ENCODE measurements around the gene TADA3.

The TADA3 gene

DNA sequence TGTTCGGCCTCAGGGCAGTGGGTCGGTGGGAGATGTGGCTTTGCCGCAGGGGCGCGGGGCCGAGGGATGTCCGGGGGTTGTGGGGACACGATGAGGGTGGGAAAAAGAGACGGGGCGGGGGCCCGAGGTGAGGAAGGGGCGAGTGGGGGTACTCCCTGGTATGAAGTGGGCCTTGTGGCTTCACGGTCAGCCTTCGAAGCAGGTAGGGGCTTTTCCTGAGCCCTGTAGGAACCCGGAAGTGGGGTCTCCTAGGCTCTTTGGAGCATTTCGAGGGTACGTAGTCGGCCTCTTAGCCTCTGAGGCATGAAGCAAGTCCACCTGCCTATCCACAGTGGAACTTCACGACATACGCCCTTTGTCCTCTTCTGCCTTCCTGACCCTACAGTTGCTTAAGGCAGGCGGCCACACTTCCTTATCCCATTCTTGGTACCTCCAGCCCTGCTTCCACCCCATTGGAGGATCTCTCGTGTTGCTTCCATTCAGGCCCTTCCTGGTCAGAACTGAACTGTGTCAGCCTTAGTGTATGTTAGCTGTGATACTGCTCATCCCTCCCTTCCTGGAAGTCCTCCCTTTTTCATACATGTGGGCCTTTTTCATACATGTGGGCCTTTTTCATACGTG lies 998 bp upstream of the TADA3 start:
- peak; percentile 56 to 59 for DNase-seq (ENCODE audit: low read depth in 2 of 2)
- TF ChIP-seq, protein P1, sequence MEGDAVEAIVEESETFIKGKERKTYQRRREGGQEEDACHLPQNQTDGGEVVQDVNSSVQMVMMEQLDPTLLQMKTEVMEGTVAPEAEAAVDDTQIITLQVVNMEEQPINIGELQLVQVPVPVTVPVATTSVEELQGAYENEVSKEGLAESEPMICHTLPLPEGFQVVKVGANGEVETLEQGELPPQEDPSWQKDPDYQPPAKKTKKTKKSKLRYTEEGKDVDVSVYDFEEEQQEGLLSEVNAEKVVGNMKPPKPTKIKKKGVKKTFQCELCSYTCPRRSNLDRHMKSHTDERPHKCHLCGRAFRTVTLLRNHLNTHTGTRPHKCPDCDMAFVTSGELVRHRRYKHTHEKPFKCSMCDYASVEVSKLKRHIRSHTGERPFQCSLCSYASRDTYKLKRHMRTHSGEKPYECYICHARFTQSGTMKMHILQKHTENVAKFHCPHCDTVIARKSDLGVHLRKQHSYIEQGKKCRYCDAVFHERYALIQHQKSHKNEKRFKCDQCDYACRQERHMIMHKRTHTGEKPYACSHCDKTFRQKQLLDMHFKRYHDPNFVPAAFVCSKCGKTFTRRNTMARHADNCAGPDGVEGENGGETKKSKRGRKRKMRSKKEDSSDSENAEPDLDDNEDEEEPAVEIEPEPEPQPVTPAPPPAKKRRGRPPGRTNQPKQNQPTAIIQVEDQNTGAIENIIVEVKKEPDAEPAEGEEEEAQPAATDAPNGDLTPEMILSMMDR (IDR thresholded peaks at IDR 0.05; ENCODE audit: low read depth, low read length) = peak; percentile 5
- peak overlapping the region; percentile 75 to 96 for H3K4me3 ChIP-seq (replicated peaks in 1 of 2; ENCODE audit: low read depth in 2 of 2, low read length in 2 of 2)

DNA sequence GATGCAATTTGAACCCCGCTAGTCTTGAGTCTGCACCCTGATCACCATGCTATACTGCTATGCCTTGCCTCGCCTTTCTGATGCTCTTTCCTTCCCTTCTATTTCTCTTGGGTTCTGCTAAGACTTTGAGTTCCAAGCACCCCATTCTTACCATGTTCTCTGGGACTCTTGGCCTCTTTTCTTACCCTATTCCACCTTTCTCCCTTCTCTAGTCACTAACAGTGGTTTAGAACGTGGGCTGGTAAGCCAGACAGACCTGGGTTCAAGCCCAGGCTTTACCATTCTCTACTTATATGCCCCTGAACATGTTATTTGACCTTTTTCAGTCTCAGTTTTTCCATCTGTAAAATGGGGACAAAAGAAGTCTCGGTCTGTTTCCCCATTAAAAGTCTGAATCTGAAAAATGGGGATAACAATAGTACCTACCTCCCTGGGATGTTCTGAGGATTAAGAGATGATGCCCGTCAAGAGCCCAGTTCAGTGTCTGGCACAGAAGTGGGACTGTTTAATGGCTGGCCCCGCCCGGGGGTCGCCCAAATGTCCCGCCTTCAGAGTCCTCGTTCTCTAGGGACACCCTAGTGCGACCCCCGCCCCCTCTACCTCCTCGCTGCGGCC lies 376 bp downstream of the TADA3 start:
- TF ChIP-seq, protein P1 (IDR thresholded peaks at IDR 0.05; ENCODE audit: low read depth, low read length) = no peak
- peak overlapping the region; percentile 75 to 96 for H3K4me3 ChIP-seq (replicated peaks in 1 of 2; ENCODE audit: low read depth in 2 of 2, low read length in 2 of 2)
- DNase-seq (ENCODE audit: low read depth in 2 of 2) = no peak

DNA sequence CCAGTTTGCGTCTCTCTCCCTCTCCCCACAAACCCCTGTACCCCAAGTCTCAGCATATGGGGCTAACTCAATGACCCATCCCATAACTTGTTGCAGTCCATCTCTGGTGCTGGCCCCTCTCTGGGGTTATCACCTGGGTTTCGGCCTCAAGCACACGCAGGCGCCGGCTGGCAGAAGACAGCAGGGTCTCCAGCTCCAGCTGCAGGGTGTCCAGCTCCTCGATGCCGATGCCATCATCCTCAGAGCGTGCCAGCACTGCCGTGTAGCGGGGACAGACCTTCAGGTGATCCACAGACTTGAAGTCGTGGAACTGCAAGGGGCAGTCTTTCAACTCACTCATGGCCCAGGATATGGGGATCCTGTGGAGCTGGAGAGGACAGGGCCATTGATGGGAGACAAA lies 1.1 kb downstream of the TADA3 start:
- TF ChIP-seq, protein P1 (IDR thresholded peaks at IDR 0.05; ENCODE audit: low read depth, low read length) = no peak
- no peak overlapping the region for H3K4me3 ChIP-seq (replicated peaks in 1 of 2; ENCODE audit: low read depth in 2 of 2, low read length in 2 of 2)
- DNase-seq (ENCODE audit: low read depth in 2 of 2) = no peak

DNA sequence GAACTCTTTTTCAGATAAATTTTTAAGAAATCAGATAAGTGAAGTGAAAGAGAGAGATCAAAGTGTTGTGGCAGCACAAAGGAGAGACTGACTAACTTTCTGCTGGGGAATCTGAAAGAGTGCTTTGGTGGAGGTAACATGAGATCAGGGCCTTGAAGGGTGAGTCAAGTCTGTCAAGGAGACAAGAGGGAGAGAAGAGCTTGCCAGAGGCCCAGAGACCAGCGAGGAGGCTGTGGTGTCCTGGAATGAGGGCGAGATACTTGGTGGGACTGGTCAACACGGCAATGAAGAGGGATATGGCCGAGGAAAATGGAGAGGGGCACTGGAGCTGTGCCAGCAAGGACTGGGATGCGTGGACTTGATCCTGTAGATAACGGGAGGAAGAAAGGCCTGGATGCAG lies 4.6 kb downstream of the TADA3 start:
- no peak overlapping the region for H3K4me3 ChIP-seq (replicated peaks in 1 of 2; ENCODE audit: low read depth in 2 of 2, low read length in 2 of 2)
- DNase-seq (ENCODE audit: low read depth in 2 of 2) = no peak
- TF ChIP-seq, protein P1 (IDR thresholded peaks at IDR 0.05; ENCODE audit: low read depth, low read length) = no peak

DNA sequence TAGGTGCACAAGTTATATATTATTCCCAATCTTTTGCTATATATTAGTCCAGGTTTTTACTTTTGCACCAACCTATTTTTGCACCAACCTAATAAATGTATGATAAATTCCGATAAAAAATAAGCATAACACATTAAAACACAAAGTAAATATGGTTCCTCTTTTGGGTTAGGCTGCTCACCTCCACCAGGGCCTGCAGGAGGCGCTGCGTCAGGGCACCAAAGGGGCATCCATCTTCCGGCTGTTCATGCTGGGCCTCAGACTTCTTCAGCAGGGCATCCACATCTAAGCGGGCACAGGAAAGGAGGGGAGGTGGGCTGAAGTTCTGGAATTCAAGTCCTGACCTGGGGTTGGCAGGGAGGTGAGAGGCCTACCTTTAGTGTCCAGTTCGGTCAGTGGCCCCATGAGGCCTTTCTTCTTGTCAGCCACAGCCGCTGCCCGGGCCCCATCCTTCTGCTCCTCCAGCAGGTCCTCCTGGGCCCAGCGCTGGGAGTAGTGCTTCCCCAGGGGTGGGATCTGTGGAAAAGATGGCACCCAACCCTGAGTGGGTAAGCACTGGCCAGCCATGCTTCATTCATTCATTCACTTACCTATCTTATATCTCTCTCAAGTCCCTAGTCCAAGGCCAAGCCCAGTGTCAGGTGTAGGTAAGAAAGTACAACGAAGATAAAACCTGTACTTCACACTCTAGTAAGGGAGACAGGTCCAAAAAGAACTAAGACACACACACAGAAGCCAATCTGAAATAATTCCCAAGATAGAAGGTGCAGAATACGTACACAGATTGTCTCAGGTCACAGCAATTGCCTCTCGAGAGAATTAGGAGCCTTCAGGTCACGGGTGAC lies 5.2 kb downstream of the TADA3 start:
- DNase-seq (ENCODE audit: low read depth in 2 of 2) = no peak
- TF ChIP-seq, protein P1 (IDR thresholded peaks at IDR 0.05; ENCODE audit: low read depth, low read length) = peak; percentile 57
- H3K4me3 ChIP-seq (replicated peaks in 1 of 2; ENCODE audit: low read depth in 2 of 2, low read length in 2 of 2) = no peak overlapping the region

DNA sequence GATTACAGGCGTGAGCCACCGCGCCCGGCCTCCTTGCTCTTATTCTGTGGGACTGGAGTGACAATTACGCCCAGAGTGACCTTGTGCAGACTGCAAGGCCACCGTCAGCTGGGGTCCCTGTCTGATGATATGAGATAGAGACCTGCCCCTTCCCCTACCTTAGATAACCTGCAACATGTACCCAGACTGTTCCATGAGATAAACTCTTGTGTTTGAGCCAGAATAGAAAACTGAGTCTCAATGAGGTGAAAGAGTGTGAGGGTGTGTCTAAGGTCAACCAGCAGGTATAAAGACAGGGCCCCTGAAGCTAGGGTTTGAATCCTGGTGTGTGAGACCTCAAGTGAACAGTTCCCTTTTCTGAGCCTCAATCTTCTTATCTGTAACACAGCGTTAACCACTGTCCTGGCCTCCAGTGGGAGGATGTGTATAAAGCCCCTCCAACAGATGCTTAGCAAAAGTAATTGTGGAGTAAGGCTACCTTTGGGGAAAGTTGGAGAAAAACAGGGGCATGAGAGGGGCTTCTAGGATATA lies 6.0 kb downstream of the TADA3 start:
- H3K4me3 ChIP-seq (replicated peaks in 1 of 2; ENCODE audit: low read depth in 2 of 2, low read length in 2 of 2) = no peak overlapping the region
- DNase-seq (ENCODE audit: low read depth in 2 of 2) = no peak
- TF ChIP-seq, protein P1 (IDR thresholded peaks at IDR 0.05; ENCODE audit: low read depth, low read length) = no peak
